Measurements from ENCODE around the gene ADSS1.

DNA sequence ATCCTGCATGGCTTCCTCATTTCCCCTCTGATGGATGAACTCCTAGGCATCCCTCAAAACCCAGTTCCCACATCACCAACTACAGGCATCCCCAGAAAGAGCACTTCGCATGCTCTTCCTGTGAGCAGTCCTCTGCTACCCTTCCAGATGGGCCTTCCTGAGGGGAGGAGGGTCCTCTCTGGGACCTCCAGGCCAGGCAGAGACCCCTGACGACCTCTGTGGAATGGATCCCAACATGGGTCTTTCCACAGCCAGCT lies 69.6 kb downstream of the ADSS1 start:
- TF ChIP-seq SMC3 (IDR thresholded peaks at IDR 0.05; ENCODE audit: low read depth, low read length) (no peak), EP300 (IDR thresholded peaks at IDR 0.05; ENCODE audit: borderline replicate concordance in 1 of 2, low read depth in 1 of 2, low read length in 1 of 2) (no peak), POLR2AphosphoS5 (IDR thresholded peaks at IDR 0.05; ENCODE audit: low read depth, low read length) (no peak), CHD2 (IDR thresholded peaks at IDR 0.05; ENCODE audit: low read length, partially characterized antibody) (no peak), RAD21 (IDR thresholded peaks at IDR 0.05; ENCODE audit: low read length) (no peak), USF1 (IDR thresholded peaks at IDR 0.05; ENCODE audit: borderline replicate concordance, low read depth) (no peak), JUND (IDR thresholded peaks at IDR 0.05) (no peak), SIN3A (IDR thresholded peaks at IDR 0.05; ENCODE audit: borderline replicate concordance, low read depth, low read length) (no peak), ELF1 (IDR thresholded peaks at IDR 0.05) (no peak), FOXJ3 (CRISPR knock-in tag; IDR thresholded peaks at IDR 0.05) (no peak)
- TF ChIP-seq, protein P1, sequence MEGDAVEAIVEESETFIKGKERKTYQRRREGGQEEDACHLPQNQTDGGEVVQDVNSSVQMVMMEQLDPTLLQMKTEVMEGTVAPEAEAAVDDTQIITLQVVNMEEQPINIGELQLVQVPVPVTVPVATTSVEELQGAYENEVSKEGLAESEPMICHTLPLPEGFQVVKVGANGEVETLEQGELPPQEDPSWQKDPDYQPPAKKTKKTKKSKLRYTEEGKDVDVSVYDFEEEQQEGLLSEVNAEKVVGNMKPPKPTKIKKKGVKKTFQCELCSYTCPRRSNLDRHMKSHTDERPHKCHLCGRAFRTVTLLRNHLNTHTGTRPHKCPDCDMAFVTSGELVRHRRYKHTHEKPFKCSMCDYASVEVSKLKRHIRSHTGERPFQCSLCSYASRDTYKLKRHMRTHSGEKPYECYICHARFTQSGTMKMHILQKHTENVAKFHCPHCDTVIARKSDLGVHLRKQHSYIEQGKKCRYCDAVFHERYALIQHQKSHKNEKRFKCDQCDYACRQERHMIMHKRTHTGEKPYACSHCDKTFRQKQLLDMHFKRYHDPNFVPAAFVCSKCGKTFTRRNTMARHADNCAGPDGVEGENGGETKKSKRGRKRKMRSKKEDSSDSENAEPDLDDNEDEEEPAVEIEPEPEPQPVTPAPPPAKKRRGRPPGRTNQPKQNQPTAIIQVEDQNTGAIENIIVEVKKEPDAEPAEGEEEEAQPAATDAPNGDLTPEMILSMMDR (IDR thresholded peaks at IDR 0.05): no peak
- TF ChIP-seq, protein P2, sequence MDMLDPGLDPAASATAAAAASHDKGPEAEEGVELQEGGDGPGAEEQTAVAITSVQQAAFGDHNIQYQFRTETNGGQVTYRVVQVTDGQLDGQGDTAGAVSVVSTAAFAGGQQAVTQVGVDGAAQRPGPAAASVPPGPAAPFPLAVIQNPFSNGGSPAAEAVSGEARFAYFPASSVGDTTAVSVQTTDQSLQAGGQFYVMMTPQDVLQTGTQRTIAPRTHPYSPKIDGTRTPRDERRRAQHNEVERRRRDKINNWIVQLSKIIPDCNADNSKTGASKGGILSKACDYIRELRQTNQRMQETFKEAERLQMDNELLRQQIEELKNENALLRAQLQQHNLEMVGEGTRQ (IDR thresholded peaks at IDR 0.05; ENCODE audit: borderline replicate concordance, low read depth, low read length): no peak

All from SK-N-SH (cell line).